ENCODE data around the gene MITD1. TPM values are rescaled to one million over a fixed set of nuclear protein-coding genes. Genes with fewer than 3 reads are reported as not detected.

The MITD1 gene
- total and polyA plus RNA-seq, 2 of the 13 experiments (the other 11 are each of a cell fraction or from before 2014, with no cell fraction given): 17.8 to 43.7 TPM

DNA sequence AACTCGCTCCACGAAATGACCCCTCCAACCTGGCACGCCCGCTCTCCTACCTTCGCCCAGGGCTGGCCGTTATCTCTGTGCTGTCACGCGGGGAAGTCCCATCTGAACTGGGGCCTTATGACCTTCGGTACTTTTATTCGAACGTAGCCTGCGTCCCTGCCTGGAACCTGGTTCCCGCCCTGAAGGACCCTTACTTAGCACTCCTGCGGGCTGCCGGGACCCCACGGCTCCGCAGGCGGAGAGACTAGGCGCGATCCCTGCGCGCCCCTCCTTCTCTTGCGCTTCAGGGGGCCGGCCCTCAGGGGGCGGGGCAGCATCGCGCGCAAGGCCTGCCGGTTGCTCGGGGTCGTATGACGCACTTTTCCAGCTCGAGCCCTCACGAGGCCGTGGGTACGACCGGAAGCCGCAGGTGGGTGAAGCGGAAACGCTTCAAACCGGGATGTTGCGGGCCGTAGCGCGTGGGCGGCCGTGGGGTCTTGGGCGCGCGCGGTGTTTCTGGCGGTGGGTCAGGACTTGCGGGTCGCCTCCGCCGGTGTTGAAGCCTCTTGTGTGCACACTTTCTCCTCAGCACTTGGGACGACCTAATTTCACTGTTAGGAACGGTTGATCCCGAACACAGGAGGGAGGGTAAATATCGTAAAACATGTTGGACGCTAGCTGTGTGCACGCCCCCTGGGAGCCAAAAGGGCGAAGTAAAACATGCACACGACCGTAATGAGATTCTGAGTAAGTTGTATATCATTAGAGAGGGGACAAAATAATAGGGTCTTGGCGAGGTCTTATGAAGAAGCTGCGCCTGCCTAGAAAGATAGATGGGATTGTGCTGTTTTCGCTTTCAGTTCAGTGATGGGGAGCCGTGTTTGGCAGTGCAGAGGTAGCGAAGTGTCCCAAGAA, 26.0 kb downstream of the MITD1 start, which contains the start of the genes LIPT1 and TSGA10 (continued):
- TF ChIP-seq, protein P1, sequence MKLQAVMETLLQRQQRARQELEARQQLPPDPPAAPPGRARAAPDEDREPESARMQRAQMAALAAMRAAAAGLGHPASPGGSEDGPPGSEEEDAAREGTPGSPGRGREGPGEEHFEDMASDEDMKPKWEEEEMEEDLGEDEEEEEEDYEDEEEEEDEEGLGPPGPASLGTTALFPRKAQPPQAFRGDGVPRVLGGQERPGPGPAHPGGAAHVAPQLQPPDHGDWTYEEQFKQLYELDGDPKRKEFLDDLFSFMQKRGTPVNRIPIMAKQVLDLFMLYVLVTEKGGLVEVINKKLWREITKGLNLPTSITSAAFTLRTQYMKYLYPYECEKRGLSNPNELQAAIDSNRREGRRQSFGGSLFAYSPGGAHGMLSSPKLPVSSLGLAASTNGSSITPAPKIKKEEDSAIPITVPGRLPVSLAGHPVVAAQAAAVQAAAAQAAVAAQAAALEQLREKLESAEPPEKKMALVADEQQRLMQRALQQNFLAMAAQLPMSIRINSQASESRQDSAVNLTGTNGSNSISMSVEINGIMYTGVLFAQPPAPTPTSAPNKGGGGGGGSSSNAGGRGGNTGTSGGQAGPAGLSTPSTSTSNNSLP (IDR thresholded peaks at IDR 0.05; ENCODE audit: low read depth, low read length): no peak
- TF ChIP-seq RBM22 (optimal IDR thresholded peaks at IDR 0.05; ENCODE audit: low read length) (peak; percentile 78), YEATS2 (CRISPR knock-in tag; IDR thresholded peaks at IDR 0.05; ENCODE audit: borderline replicate concordance) (peak; percentile 98), SP1 (IDR thresholded peaks at IDR 0.05) (no peak), SP1 (CRISPR knock-in tag; IDR thresholded peaks at IDR 0.05) (peak; percentile 94), BHLHE40 (IDR thresholded peaks at IDR 0.05; ENCODE audit: low read length) (peak; percentile 63; the same call in 1 of the 2 replicates), SATB2 (CRISPR knock-in tag; IDR thresholded peaks at IDR 0.05) (peak; percentile 96), CEBPB (IDR thresholded peaks at IDR 0.05; ENCODE audit: borderline replicate concordance, low read depth, low read length) (no peak), JUNB (CRISPR knock-in tag; IDR thresholded peaks at IDR 0.05; ENCODE audit: borderline replicate concordance) (no peak), YEATS4 (CRISPR knock-in tag; IDR thresholded peaks at IDR 0.05; ENCODE audit: borderline replicate concordance) (peak; percentile 99), PCBP1 (IDR thresholded peaks at IDR 0.05; ENCODE audit: borderline replicate concordance, low read depth, low read length) (no peak), U2AF2 (IDR thresholded peaks at IDR 0.05; ENCODE audit: low read depth, low read length) (no peak), TGIF2 (CRISPR knock-in tag; IDR thresholded peaks at IDR 0.05) (peak; percentile 88; the same call in 1 of the 2 replicates), RELA (CRISPR knock-in tag; IDR thresholded peaks at IDR 0.05) (no peak; the same call in 1 of the 2 replicates), BCL6 (CRISPR knock-in tag; IDR thresholded peaks at IDR 0.05) (peak; percentile 78)
- TF ChIP-seq, protein P2, sequence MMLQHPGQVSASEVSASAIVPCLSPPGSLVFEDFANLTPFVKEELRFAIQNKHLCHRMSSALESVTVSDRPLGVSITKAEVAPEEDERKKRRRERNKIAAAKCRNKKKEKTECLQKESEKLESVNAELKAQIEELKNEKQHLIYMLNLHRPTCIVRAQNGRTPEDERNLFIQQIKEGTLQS (CRISPR knock-in tag; IDR thresholded peaks at IDR 0.05): peak; percentile 70; the same call in 1 of the 2 replicates
- TF ChIP-seq, protein P3, sequence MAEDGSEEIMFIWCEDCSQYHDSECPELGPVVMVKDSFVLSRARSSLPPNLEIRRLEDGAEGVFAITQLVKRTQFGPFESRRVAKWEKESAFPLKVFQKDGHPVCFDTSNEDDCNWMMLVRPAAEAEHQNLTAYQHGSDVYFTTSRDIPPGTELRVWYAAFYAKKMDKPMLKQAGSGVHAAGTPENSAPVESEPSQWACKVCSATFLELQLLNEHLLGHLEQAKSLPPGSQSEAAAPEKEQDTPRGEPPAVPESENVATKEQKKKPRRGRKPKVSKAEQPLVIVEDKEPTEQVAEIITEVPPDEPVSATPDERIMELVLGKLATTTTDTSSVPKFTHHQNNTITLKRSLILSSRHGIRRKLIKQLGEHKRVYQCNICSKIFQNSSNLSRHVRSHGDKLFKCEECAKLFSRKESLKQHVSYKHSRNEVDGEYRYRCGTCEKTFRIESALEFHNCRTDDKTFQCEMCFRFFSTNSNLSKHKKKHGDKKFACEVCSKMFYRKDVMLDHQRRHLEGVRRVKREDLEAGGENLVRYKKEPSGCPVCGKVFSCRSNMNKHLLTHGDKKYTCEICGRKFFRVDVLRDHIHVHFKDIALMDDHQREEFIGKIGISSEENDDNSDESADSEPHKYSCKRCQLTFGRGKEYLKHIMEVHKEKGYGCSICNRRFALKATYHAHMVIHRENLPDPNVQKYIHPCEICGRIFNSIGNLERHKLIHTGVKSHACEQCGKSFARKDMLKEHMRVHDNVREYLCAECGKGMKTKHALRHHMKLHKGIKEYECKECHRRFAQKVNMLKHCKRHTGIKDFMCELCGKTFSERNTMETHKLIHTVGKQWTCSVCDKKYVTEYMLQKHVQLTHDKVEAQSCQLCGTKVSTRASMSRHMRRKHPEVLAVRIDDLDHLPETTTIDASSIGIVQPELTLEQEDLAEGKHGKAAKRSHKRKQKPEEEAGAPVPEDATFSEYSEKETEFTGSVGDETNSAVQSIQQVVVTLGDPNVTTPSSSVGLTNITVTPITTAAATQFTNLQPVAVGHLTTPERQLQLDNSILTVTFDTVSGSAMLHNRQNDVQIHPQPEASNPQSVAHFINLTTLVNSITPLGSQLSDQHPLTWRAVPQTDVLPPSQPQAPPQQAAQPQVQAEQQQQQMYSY (CRISPR knock-in tag; IDR thresholded peaks at IDR 0.05): peak; percentile 33; the same call in 1 of the 2 replicates
- TF ChIP-seq, protein P4, sequence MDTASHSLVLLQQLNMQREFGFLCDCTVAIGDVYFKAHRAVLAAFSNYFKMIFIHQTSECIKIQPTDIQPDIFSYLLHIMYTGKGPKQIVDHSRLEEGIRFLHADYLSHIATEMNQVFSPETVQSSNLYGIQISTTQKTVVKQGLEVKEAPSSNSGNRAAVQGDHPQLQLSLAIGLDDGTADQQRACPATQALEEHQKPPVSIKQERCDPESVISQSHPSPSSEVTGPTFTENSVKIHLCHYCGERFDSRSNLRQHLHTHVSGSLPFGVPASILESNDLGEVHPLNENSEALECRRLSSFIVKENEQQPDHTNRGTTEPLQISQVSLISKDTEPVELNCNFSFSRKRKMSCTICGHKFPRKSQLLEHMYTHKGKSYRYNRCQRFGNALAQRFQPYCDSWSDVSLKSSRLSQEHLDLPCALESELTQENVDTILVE (CRISPR knock-in tag; IDR thresholded peaks at IDR 0.05): peak; percentile 98
- TF ChIP-seq, protein P5, sequence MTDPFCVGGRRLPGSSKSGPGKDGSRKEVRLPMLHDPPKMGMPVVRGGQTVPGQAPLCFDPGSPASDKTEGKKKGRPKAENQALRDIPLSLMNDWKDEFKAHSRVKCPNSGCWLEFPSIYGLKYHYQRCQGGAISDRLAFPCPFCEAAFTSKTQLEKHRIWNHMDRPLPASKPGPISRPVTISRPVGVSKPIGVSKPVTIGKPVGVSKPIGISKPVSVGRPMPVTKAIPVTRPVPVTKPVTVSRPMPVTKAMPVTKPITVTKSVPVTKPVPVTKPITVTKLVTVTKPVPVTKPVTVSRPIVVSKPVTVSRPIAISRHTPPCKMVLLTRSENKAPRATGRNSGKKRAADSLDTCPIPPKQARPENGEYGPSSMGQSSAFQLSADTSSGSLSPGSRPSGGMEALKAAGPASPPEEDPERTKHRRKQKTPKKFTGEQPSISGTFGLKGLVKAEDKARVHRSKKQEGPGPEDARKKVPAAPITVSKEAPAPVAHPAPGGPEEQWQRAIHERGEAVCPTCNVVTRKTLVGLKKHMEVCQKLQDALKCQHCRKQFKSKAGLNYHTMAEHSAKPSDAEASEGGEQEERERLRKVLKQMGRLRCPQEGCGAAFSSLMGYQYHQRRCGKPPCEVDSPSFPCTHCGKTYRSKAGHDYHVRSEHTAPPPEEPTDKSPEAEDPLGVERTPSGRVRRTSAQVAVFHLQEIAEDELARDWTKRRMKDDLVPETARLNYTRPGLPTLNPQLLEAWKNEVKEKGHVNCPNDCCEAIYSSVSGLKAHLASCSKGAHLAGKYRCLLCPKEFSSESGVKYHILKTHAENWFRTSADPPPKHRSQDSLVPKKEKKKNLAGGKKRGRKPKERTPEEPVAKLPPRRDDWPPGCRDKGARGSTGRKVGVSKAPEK (CRISPR knock-in tag; IDR thresholded peaks at IDR 0.05; ENCODE audit: borderline replicate concordance): peak; percentile 86

Data from HepG2 (cell line).